SK-N-MC (cell line): ENCODE data around the gene RNF112.
"Not testable (repeated sequence)": the region's sequence is repeated elsewhere in the genome, so short reads cannot be mapped to it uniquely, and the experiment has no call there.

Experiments used
- DNase-seq: peaks from one replicate; pipeline ENCODE4 v3.0.0-alpha.2; 2011; ENCODE audit warnings: low read depth, low spot score
- H3K27ac ChIP-seq: fragments of 200-600 bp; sonication (generic); 2 replicates; pipeline ENCODE4 v1.5.1; 2016; ENCODE audit warnings: mixed run types
- H3K36me3 ChIP-seq: fragments of 200-600 bp; sonication (generic); 2 replicates; pipeline ENCODE4 v1.6.1; 2017; ENCODE audit warnings: antibody characterized with exemption, low read length, mixed read lengths; ENCODE audit not compliant: insufficient read depth
- H3K4me3 ChIP-seq: fragments of 200-600 bp; sonication (generic); 2 replicates; pipeline ENCODE4 v1.5.1; 2016
- H3K9ac ChIP-seq: fragments of 200-600 bp; sonication (generic); 2 replicates; pipeline ENCODE4 v1.8.0; 2017; ENCODE audit warnings: mixed run types, mixed read lengths; ENCODE audit not compliant: insufficient read length
- H3K9me3 ChIP-seq: fragments of 200-600 bp; sonication (generic); 2 replicates; pipeline ENCODE4 v1.6.1; 2017; ENCODE audit warnings: low read depth, mild to moderate bottlenecking, antibody characterized with exemption, low read length, moderate library complexity, mixed read lengths
- EZH2 ChIP-seq: fragments of 200-600 bp; sonication (generic); IDR thresholded peaks from one replicate; pipeline ENCODE4 v1.6.1; 2017; ENCODE audit warnings: antibody characterized with exemption
- FOXP2 ChIP-seq: optimal IDR thresholded peaks from 2 replicates; pipeline ENCODE3; 2011; ENCODE audit warnings: mild to moderate bottlenecking, moderate library complexity; ENCODE audit not compliant: insufficient read depth; ENCODE audit errors: extremely low read length, control extremely low read depth
- POLR2AphosphoS5 ChIP-seq: IDR thresholded peaks from 2 replicates; pipeline ENCODE4 v1.6.1; 2012; ENCODE audit warnings: mild to moderate bottlenecking, low read depth, low read length, borderline replicate concordance

RNF112 gene

GRCh38 chr17:19424934-19425868, 14.2 kb downstream of the RNF112 start:
- no peak for DNase-seq
- no peaks in the 10 kb centered on the region for H3K9me3 ChIP-seq
- no peak for TF ChIP-seq FOXP2
- no peak for TF ChIP-seq EZH2
- TF ChIP-seq POLR2AphosphoS5, result no peak
- no peak overlapping the region for H3K9ac ChIP-seq
- H3K4me3 ChIP-seq, result no peak overlapping the region
- H3K27ac ChIP-seq, result no peak overlapping the region
- no peaks in the 10 kb centered on the region for H3K36me3 ChIP-seq

- Histone ChIP-seq H3K9me3 (no peaks in the 10 kb centered on the region), H3K36me3 (no peaks in the 10 kb centered on the region), H3K9ac (no peak overlapping the region), H3K27ac (no peak overlapping the region), H3K4me3 (no peak overlapping the region)
- TF ChIP-seq FOXP2 (no peak), EZH2 (no peak), POLR2AphosphoS5 (no peak)
- DNase-seq, result no peak
These were observed 15.6 kb downstream of the RNF112 start for GRCh38 chr17:19426631-19427030.

GRCh38 chr17:19431691-19432090, 20.7 kb downstream of the RNF112 start:
- Histone ChIP-seq H3K9me3 (no peaks in the 10 kb centered on the region), H3K36me3 (no peaks in the 10 kb centered on the region), H3K9ac (no peak overlapping the region), H3K4me3 (no peak overlapping the region), H3K27ac (no peak overlapping the region)
- DNase-seq, result no peak
- TF ChIP-seq EZH2 (no peak), FOXP2 (no peak), POLR2AphosphoS5 (no peak)

GRCh38 chr17:19433255-19433654, 22.2 kb downstream of the RNF112 start:
- Histone ChIP-seq H3K9ac (no peak overlapping the region), H3K36me3 (no peaks in the 10 kb centered on the region), H3K4me3 (no peak overlapping the region), H3K9me3 (no peaks in the 10 kb centered on the region), H3K27ac (no peak overlapping the region)
- TF ChIP-seq POLR2AphosphoS5 (no peak), EZH2 (no peak), FOXP2 (no peak)
- no peak for DNase-seq

GRCh38 chr17:19433727-19434340, 22.8 kb downstream of the RNF112 start:
- Histone ChIP-seq H3K36me3 (no peaks in the 10 kb centered on the region), H3K9me3 (no peaks in the 10 kb centered on the region), H3K4me3 (no peak overlapping the region), H3K9ac (no peak overlapping the region), H3K27ac (no peak overlapping the region)
- TF ChIP-seq FOXP2, result no peak
- TF ChIP-seq EZH2, result no peak
- DNase-seq, result no peak

GRCh38 chr17:19440421-19440820, 29.4 kb downstream of the RNF112 start:
- H3K36me3 ChIP-seq, result no peaks in the 10 kb centered on the region
- DNase-seq, result no peak
- no peak overlapping the region for H3K27ac ChIP-seq
- TF ChIP-seq EZH2 (no peak), POLR2AphosphoS5 (no peak), FOXP2 (no peak)
- H3K9ac ChIP-seq, result no peak overlapping the region
- no peak overlapping the region for H3K4me3 ChIP-seq
- no peaks in the 10 kb centered on the region for H3K9me3 ChIP-seq

GRCh38 chr17:19441288-19441687, 30.3 kb downstream of the RNF112 start:
- not testable (repeated sequence) for H3K4me3 ChIP-seq

GRCh38 chr17:19442731-19443130, 31.7 kb downstream of the RNF112 start:
- Histone ChIP-seq H3K27ac (no peak overlapping the region), H3K9ac (no peak overlapping the region), H3K36me3 (no peaks in the 10 kb centered on the region), H3K4me3 (no peak overlapping the region), H3K9me3 (no peaks in the 10 kb centered on the region)
- TF ChIP-seq EZH2 (no peak), POLR2AphosphoS5 (no peak), FOXP2 (no peak)
- no peak for DNase-seq

More at GRCh38 chr17:19441288-19441687, 30.3 kb downstream of the RNF112 start:
- DNase-seq, H3K36me3 ChIP-seq, H3K9me3 ChIP-seq, H3K9ac ChIP-seq, H3K27ac ChIP-seq: not testable (repeated sequence)
